Progenitor cell of endocrine pancreas (in vitro differentiated cells): Measurements from ENCODE around the gene GRN. TPM values are rescaled to one million over a fixed set of nuclear protein-coding genes. Genes with fewer than 3 reads are reported as not detected.

Experiments used
- DNase-seq: peaks from one replicate; pipeline ENCODE4 v3.0.0; 2021; ENCODE audit warnings: low spot score; ENCODE audit not compliant: unreplicated experiment
- H3K27ac Mint-ChIP-seq: 2 replicates; pipeline ENCODE4 v1.8.0; 2021; ENCODE audit warnings: mild to moderate bottlenecking, moderate library complexity, mixed read lengths
- H3K27me3 Mint-ChIP-seq: 2 replicates; pipeline ENCODE4 v1.8.0; 2021; ENCODE audit warnings: mixed read lengths
- H3K36me3 Mint-ChIP-seq: 2 replicates; pipeline ENCODE4 v1.8.0; 2022; ENCODE audit warnings: mixed read lengths; ENCODE audit not compliant: insufficient read depth
- H3K4me1 Mint-ChIP-seq: 2 replicates; pipeline ENCODE4 v1.8.0; 2021; ENCODE audit warnings: low read depth, mixed read lengths
- H3K4me3 Mint-ChIP-seq: 2 replicates; pipeline ENCODE4 v1.8.0; 2021; ENCODE audit warnings: low read depth, mild to moderate bottlenecking, moderate library complexity, mixed read lengths
- H3K9me3 Mint-ChIP-seq: 2 replicates; pipeline ENCODE4 v1.8.0; 2021; ENCODE audit warnings: low read depth, mixed read lengths
- total RNA-seq: library from RNA; stranded (reverse); gene quantifications from 2 replicates; pipeline ENCODE4 v1.2.1, GENCODE V29; 2021
- TF ChIP-seq, protein P1 (sequence below): fragments of 200-600 bp; sonication (generic); IDR thresholded peaks from one replicate; pipeline ENCODE4 v1.5.0; 2021; ENCODE audit warnings: antibody characterized with exemption, mild to moderate bottlenecking; ENCODE audit not compliant: unreplicated experiment

The GRN gene
- total RNA-seq, 1 donor from 2014 or later = 99.7 TPM

GRCh38 chr17:44349553-44350070 lies 4.5 kb downstream of the GRN start:
- no peaks in the 10 kb centered on the region for H3K9me3 Mint-ChIP-seq
- H3K27me3 Mint-ChIP-seq = peaks cover 7% of the 10 kb centered on the region
- H3K27ac Mint-ChIP-seq = no peak overlapping the region
- DNase-seq = no peak
- TF ChIP-seq, protein P1, sequence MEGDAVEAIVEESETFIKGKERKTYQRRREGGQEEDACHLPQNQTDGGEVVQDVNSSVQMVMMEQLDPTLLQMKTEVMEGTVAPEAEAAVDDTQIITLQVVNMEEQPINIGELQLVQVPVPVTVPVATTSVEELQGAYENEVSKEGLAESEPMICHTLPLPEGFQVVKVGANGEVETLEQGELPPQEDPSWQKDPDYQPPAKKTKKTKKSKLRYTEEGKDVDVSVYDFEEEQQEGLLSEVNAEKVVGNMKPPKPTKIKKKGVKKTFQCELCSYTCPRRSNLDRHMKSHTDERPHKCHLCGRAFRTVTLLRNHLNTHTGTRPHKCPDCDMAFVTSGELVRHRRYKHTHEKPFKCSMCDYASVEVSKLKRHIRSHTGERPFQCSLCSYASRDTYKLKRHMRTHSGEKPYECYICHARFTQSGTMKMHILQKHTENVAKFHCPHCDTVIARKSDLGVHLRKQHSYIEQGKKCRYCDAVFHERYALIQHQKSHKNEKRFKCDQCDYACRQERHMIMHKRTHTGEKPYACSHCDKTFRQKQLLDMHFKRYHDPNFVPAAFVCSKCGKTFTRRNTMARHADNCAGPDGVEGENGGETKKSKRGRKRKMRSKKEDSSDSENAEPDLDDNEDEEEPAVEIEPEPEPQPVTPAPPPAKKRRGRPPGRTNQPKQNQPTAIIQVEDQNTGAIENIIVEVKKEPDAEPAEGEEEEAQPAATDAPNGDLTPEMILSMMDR = no peak
- peaks cover 3% of the 10 kb centered on the region for H3K4me1 Mint-ChIP-seq
- no peak overlapping the region for H3K4me3 Mint-ChIP-seq
- H3K36me3 Mint-ChIP-seq = peaks cover 7% of the 10 kb centered on the region

DNA sequence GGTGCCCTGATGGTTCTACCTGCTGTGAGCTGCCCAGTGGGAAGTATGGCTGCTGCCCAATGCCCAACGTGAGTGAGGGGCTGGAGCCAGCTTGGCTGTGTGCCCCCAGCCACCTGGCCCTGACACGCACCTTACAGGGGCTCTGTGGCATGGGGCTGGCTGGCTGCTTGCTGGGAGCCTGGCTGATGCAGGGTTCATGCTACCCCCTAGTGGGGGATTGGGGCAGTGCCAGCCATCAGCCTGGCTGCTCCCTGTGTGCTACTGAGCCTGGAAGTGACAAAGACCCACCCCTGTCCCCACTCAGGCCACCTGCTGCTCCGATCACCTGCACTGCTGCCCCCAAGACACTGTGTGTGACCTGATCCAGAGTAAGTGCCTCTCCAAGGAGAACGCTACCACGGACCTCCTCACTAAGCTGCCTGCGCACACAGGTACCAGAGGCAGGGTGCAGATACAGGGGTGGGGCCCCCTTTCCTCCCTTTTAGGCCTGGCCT lies 5.7 kb downstream of the GRN start:
- H3K4me1 Mint-ChIP-seq = no peaks in the 10 kb centered on the region
- H3K27ac Mint-ChIP-seq = no peak overlapping the region
- no peak overlapping the region for H3K4me3 Mint-ChIP-seq
- peak; percentile 70 for DNase-seq
- no peaks in the 10 kb centered on the region for H3K9me3 Mint-ChIP-seq
- TF ChIP-seq, protein P1 = peak; percentile 86
- peaks cover 7% of the 10 kb centered on the region for H3K27me3 Mint-ChIP-seq
- H3K36me3 Mint-ChIP-seq = peaks cover 9% of the 10 kb centered on the region

DNA sequence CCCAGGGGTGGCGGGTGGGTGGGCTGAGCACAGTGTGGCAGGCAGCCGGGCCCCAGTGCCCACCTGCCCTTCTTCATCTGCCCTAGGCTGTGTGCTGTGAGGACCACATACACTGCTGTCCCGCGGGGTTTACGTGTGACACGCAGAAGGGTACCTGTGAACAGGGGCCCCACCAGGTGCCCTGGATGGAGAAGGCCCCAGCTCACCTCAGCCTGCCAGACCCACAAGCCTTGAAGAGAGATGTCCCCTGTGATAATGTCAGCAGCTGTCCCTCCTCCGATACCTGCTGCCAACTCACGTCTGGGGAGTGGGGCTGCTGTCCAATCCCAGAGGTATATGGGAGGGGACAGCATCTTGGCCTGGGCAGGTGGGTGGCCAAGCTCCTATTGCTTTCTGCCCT lies 6.4 kb downstream of the GRN start:
- H3K4me3 Mint-ChIP-seq = no peak overlapping the region

GRCh38 chr17:44351961-44352827 lies 7.1 kb downstream of the GRN start:
- H3K27ac Mint-ChIP-seq = no peak overlapping the region
- H3K36me3 Mint-ChIP-seq = peaks cover 11% of the 10 kb centered on the region
- no peaks in the 10 kb centered on the region for H3K9me3 Mint-ChIP-seq

More for the DNA sequence above, 6.4 kb downstream of the GRN start:
- TF ChIP-seq, protein P1 = no peak
- Mint-ChIP-seq H3K9me3 (no peaks in the 10 kb centered on the region), H3K4me1 (no peaks in the 10 kb centered on the region), H3K36me3 (peaks cover 11% of the 10 kb centered on the region), H3K27ac (no peak overlapping the region), H3K27me3 (peaks cover 7% of the 10 kb centered on the region)
- no peak for DNase-seq

More at GRCh38 chr17:44351961-44352827, 7.1 kb downstream of the GRN start:
- Mint-ChIP-seq H3K4me1 (no peaks in the 10 kb centered on the region), H3K27me3 (peaks cover 7% of the 10 kb centered on the region), H3K4me3 (no peak overlapping the region)
- TF ChIP-seq, protein P1 = no peak
- DNase-seq = no peak
